Airway epithelial cell (primary cell): ENCODE results near the gene PIP4K2B. TPM values are rescaled to one million over a fixed set of nuclear protein-coding genes. Genes with fewer than 3 reads are reported as not detected.

Experiments
- total RNA-seq: library from RNA; depleted of rRNA; stranded (reverse); fragments of >200 nt; gene quantifications from 2 replicates; pipeline ENCODE4 v1.2.3, GENCODE V29; 2015

The PIP4K2B gene
- total RNA-seq: 25.2 and 31.9 TPM in 2 replicates

DNA sequence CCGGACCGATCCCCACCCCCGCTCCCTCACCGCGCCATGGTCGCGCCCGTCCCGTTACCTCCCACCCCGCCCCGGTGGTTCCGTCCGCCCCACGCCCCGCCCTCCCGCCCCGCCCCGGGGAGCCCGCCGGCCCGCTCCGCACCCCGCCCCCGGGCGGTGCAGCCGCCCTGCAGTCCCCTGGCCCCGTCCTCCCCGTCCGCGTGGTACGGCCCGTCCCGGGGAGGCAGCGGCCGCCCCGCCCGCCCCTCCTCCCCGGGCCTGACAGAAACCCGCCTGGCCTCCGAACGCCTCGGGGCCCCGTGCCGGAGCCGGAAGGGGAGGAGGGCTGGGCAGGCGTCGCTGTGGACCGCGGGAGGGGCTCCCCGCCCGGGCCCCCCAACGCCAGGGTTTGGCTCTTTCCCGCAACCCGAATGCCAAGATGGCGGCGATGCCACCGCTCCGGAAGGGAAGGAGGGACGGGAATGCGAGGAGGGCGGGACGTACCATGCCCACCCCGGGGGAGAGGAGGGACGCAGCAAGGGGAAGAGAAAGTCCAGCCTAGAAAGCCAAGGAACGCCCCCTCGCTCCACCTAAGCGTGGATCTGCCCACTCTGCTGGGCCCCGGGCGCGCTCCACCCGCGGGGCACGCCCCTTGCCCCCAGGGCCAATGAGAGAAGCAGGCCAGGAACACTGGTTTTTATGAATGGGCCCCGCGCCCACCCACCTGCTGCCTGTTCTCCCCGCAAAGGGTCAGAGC is at the start of gene PIP4K2B:
TSS of gene PIP4K2B (minus strand) at position 56 of the 736 bp plus-strand sequence. CDS start 132 bp downstream, outside the sequence.

DNA sequence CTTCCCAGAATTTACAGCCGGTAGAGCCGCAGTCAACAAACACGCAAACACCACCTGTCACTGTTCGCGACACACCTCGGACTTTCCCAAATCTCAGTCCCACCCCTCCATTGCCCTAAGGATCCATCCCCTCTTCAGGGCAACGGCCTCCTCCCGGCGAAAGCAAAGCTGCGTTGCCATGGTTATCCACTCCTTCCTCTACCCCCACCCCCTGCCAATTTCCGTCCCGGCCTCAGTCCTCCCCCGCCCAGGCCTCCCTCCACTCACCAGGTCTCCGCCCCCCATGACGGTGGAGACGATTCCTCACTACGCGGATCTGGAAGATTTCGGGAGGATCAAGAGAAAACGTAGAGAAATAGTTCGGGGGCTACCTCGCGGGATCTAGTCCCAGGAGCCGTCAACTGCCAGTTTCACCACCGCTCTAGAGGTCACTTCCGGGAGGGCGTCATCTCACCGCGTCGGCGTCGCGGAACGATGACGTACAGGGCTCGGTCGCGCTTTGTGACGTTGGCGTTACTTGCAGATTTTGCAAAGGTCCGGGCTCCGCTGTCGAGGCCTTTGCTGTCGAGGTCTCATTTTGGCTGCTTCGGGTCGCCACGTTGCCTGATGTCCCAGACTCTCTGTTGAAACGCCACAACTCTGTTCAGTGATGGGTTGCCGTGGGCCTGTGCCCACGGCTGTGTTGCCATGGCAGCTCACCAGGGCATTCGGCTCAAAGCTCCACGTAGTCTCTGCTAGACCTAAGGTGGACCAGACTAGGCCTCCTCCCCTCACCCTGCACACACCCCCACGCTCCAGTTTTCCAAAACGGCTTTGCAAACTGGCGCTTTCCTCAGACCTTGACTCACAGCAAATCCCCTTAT is 25.8 kb upstream of the PIP4K2B start, which contains the start of gene CWC25:
TSS of gene CWC25 (minus strand) at position 423 of the 863 bp plus-strand sequence. CDS start at position 285, 138 bp downstream.

DNA sequence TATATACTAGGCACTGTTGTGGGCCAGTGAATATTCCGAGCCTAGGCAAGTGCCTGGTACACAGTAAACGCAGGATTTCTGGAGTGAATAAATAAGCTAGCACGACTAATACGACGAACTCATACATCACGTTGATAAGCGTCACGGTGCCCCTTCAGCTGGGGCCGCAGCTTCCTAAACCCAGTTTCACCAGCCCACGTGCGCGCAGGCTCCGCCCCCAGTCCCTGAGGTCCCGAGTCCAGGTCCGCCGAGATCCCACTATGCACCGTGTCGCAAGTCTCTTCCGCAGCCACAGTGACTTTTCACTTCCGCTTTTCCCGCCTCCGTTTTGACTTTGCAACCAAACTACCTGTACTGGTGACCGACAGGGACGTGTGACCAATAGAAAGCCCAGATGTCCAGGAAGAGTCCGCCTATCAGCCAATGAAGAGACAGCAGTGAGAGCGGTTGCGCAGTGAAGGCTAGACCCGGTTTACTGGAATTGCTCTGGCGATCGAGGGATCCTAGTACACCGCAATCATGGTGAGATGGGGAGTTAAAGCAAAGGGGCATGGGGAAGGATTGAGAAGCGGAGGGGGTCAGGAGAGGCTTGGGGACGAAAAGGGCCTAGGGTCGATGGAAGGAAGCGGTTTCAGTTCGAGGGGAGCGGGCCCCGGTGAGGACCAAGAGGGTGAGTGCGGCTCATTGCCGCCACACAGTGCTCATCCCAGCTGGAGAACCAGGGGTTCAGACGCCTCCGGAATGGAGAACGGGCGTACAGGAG is 46.9 kb downstream of the PIP4K2B start, which contains the start of gene PSMB3:
TSS of gene PSMB3 (plus strand) at position 434 of the 763 bp plus-strand sequence. CDS start at position 520, 86 bp downstream.

DNA sequence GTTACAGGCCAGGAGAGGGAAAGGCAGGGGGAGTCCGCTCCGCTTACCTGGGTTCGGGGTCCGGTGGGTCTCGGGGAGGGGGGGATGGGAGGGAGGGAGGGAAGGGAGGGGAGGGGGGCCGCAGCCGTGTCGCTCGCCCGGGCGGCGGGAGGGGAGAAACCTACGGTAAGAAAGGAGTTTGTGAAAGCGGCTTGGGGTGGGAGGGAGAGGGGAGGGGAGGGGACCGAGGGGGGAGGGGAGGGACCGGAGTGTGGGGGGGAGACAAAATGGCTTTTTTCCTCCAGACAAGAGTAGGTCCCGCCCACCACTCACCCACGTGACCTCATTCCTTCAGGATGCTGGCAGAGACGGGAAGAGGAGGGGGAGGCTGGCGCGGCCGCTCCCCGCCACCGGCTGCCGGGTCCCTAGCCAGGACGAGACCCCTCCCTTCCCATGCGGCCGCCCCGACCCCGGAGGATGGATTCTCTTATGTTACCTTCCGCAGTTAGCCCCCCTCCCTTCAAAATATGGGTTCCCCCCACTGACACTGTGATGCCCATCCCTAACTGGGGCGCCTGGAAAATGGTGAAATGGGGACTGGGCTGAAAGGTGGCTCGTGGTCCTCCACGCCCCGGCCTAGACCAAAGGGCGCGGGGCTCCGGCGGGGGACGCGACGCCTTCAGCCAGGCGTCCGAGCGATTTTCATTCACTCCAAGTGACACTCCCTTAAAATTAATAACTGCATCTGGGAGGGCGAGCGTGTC is 51.0 kb downstream of the PIP4K2B start, which contains the start of gene PCGF2:
TSS of gene PCGF2 (minus strand) at position 188 of the 743 bp plus-strand sequence. CDS start 7,934 bp downstream, outside the sequence.

DNA sequence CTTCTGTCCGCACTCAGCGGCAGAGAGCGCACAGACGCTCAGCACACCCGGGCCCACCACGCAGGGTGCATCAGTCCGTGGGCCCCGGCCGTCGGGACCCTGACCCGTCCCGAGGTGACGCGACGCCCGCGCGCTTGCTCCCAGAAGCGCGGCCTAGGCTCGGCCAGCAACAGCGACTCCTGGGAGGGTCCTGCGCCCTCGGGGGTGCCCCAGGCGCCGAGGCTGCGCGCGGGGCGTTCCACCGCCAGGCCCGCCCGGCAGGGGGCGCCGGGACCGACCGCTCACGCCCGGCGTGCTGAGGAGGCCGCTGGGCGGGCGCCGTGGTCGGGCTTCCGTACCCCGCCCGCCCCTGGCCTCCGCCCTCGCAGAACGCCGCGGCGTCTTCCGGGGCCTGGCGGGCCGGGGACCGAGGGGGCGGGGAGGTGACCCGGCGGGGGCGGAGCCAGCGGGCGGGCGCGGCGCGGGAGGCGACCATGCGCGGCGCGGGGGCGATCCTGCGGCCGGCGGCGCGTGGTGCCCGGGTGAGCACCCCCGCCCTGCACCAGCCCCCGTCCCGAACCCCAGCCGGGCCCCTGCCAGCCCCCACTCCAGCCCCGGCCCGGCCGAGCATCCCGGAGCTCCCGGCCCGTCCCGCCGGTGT is 69.3 kb downstream of the PIP4K2B start, which contains the start of gene CISD3:
TSS of gene CISD3 (plus strand) at position 456 of the 640 bp plus-strand sequence. CDS start at position 474, 18 bp downstream.

Other genes starting within 250 kb of the PIP4K2B start
- gene SRCIN1, start 193.6 kb downstream of the PIP4K2B start, total RNA-seq: 0.42 TPM in 1 of 2 replicates, not detected in the other
- gene EPOP, start 124.6 kb downstream of the PIP4K2B start, total RNA-seq: 4.3 and 7.1 TPM in 2 replicates
- 20.1 and 24.4 TPM in 2 replicates for gene MLLT6, start 94.3 kb downstream of the PIP4K2B start, total RNA-seq
- gene CISD3, start 69.2 kb downstream of the PIP4K2B start, total RNA-seq: 7.5 and 11.2 TPM in 2 replicates
- 4.5 and 6.3 TPM in 2 replicates for gene PCGF2, start 51.2 kb downstream of the PIP4K2B start, total RNA-seq
- gene PSMB3, start 46.8 kb downstream of the PIP4K2B start, total RNA-seq: 299 and 314 TPM in 2 replicates
- 8.5 and 11.4 TPM in 2 replicates for gene CWC25, start 25.8 kb upstream of the PIP4K2B start, total RNA-seq
- gene RPL23, start 54.2 kb upstream of the PIP4K2B start, total RNA-seq: 1,511 and 1,520 TPM in 2 replicates
- gene LASP1, start 70.5 kb upstream of the PIP4K2B start, total RNA-seq: 131 and 183 TPM in 2 replicates
- not detected in 2 replicates for gene FBXO47, start 167.8 kb upstream of the PIP4K2B start, total RNA-seq